Measurements from ENCODE around the gene QSER1.

The QSER1 gene

GRCh38 chr11:33013755-33014154 lies 121.1 kb downstream of the QSER1 start:
- TF ChIP-seq, protein P1, sequence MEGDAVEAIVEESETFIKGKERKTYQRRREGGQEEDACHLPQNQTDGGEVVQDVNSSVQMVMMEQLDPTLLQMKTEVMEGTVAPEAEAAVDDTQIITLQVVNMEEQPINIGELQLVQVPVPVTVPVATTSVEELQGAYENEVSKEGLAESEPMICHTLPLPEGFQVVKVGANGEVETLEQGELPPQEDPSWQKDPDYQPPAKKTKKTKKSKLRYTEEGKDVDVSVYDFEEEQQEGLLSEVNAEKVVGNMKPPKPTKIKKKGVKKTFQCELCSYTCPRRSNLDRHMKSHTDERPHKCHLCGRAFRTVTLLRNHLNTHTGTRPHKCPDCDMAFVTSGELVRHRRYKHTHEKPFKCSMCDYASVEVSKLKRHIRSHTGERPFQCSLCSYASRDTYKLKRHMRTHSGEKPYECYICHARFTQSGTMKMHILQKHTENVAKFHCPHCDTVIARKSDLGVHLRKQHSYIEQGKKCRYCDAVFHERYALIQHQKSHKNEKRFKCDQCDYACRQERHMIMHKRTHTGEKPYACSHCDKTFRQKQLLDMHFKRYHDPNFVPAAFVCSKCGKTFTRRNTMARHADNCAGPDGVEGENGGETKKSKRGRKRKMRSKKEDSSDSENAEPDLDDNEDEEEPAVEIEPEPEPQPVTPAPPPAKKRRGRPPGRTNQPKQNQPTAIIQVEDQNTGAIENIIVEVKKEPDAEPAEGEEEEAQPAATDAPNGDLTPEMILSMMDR (IDR thresholded peaks at IDR 0.05; ENCODE audit: low read depth, low read length, missing control alignments) = no peak
- DNase-seq (ENCODE audit: low read depth) = no peak
- no peak overlapping the region for H3K4me3 ChIP-seq (ENCODE audit: low read depth, low read length)

DNA sequence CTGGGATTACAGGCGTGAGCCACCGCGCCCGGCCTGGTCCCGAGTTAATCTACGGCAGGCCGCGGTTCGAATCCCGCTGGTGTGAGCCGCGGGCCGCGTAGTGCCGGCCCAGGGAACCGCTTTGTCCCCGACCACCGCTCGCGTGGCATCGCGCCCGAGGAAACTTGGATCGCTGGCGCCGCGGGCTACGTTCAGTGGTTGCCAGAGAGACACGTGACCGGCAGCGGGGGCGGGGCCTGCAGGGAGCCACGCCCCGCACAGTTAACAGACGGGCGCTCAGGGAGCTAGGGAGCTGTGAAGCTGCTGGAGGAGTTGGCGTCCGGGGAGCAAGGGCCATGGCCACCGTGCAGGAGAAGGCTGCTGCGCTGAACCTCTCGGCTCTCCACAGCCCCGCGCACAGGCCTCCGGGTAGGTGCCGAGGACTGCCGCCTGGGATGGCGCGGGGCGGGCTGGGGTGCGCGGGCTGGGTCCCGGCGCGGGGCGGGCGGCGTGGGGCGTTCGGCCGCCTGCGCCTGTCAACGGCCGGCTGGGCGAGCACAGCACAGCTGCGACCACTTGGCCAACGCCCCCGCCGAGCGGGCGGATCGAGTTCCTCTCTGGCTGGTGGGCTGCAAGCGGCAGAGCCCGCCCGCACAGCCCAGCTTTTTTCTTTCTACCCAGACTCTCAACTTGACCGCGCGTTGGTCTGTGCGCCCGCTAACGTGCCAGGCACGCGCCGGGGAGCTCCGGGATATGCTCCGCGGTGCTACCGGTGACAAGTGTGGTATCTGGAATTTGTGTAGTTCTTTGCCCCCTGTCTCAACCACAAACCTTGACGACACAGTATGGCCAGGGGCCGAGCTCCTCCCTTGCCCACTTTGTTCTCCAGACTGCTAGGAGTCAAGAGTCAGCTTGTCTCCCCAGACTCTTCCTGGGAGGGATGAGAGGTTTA lies 123.3 kb downstream of the QSER1 start, which contains the start of gene DEPDC7:
TSS of gene DEPDC7 (plus strand) at position 258 of the 931 bp plus-strand sequence. CDS start at position 336, 78 bp downstream.
- no peak for DNase-seq (ENCODE audit: low read depth)
- TF ChIP-seq, protein P1 (IDR thresholded peaks at IDR 0.05; ENCODE audit: low read depth, low read length, missing control alignments) = no peak
- H3K4me3 ChIP-seq (ENCODE audit: low read depth, low read length) = peak within 1 kb of the TSS; percentile 28

DNA sequence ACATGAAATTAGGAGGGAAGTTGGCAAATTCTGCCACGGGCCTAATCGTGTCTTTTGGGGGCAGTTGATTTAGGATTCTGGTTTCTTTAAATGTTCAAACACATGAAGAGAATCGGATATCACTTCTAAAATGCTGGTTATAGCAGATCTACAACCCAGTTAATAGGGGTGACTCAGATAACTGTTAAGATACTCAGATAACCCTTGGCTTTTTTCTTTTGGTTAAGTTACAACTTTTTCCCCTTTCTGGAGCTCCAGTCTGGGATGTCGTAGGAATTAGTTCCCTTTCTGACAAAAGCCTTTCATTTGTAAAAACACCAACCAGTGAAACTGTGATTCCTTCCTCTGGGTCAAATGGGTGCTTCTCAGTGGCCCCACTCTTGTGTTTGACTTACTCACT lies 124.0 kb downstream of the QSER1 start:
- TF ChIP-seq, protein P1 (IDR thresholded peaks at IDR 0.05; ENCODE audit: low read depth, low read length, missing control alignments) = no peak
- H3K4me3 ChIP-seq (ENCODE audit: low read depth, low read length) = no peak overlapping the region
- no peak for DNase-seq (ENCODE audit: low read depth)

DNA sequence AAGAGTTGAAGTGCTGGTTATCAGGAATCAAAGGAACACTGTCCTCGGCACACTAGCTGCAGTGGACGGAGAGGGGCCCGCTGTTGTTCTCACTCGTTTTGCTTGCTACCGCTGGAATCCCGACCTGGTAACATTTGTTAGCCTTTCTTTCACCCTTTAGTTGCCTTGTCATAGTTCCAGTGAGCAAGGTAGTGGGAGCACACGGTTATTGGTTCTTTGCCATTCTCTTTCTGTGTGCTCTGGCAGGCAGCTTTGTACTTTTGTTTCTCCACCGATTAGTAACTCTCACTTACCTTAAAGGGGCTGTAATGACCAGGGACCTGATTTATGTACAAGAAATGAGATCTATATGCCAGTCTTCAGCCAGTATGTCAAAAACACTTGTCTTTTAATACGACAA lies 124.9 kb downstream of the QSER1 start:
- H3K4me3 ChIP-seq (ENCODE audit: low read depth, low read length) = no peak overlapping the region
- TF ChIP-seq, protein P1 (IDR thresholded peaks at IDR 0.05; ENCODE audit: low read depth, low read length, missing control alignments) = no peak
- no peak for DNase-seq (ENCODE audit: low read depth)

DNA sequence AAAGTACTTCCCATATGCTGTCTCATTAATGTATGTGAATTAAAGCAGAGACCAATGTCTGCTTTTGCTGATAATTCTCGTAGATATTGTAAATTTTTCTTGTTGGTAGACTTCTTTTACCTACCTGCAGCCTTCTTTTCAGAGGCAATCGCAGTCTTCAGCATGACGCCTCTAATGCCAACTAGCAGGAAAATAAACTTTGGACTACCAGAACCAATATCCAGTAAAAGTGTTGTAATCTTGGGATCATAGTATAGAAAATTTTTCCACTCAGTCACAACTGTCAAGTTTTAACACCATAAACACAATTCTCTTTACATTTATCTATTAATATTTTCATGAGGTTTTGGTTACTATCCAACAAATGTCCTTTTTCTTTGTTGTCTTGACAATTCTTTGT lies 125.4 kb downstream of the QSER1 start:
- DNase-seq (ENCODE audit: low read depth) = no peak
- H3K4me3 ChIP-seq (ENCODE audit: low read depth, low read length) = no peak overlapping the region

DNA sequence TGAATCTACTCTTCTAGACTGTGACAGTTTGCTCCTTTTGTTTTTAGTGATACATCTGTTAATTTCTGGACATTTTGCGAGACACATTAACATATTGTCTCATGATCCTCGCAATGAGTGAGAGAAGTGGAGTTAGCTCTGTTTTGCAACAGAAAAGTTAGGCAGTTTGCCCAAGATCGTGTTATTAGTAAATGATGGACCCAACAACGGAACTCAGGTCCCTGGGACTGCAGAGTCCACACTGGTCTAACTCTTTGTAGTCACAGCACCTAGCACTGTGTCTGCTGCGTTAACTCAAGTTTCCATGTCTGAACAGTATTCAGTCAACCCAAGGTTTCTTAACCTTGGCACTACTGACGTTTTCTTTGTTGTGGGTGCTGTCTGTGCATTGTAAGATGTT lies 126.2 kb downstream of the QSER1 start:
- DNase-seq (ENCODE audit: low read depth) = no peak
- TF ChIP-seq, protein P1 (IDR thresholded peaks at IDR 0.05; ENCODE audit: low read depth, low read length, missing control alignments) = no peak
- H3K4me3 ChIP-seq (ENCODE audit: low read depth, low read length) = no peak overlapping the region

More for the DNA sequence above, 125.4 kb downstream of the QSER1 start:
- TF ChIP-seq, protein P1 (IDR thresholded peaks at IDR 0.05; ENCODE audit: low read depth, low read length, missing control alignments) = no peak
